Sigmoid colon (tissue), 7 donors: ENCODE results near the gene GRB10. TPM values are rescaled to one million over a fixed set of nuclear protein-coding genes. Genes with fewer than 3 reads are reported as not detected.

Experiments used
- DNase-seq: peaks from one replicate; pipeline ENCODE4 v3.0.0-alpha.2; 2019
- H3K27ac ChIP-seq, 4 donors: fragments of 200-600 bp; sonication (generic); one replicate each; pipeline ENCODE4 v1.5.1; 2016 to 2019; ENCODE audit warnings: mild to moderate bottlenecking in 1 of 4
- H3K27me3 ChIP-seq, 3 donors: fragments of 200-600 bp; sonication (generic); one replicate each; pipeline ENCODE4 v1.5.1; 2019; ENCODE audit warnings: mild to moderate bottlenecking in 1 of 3
- H3K36me3 ChIP-seq, 4 donors: fragments of 200-600 bp; sonication (generic); one replicate each; pipeline ENCODE4 v1.5.1; 2016 to 2019
- H3K4me1 ChIP-seq, 4 donors: fragments of 200-600 bp; sonication (generic); one replicate each; pipeline ENCODE4 v1.5.1; 2017 to 2019
- H3K4me3 ChIP-seq, 4 donors: fragments of 200-600 bp; sonication (generic); one replicate each; pipeline ENCODE4 v1.5.1; 2017 to 2019; ENCODE audit warnings: mild to moderate bottlenecking in 2 of 4, moderate library complexity in 1 of 4
- H3K9me3 ChIP-seq, 4 donors: fragments of 200-600 bp in 3 of 4; sonication (generic) in 3 of 4; one replicate each; pipeline versions ENCODE4 v1.5.1 to v1.6.1; 2013 to 2019
- EP300 ChIP-seq, 4 donors: sonication (generic); formaldehyde crosslinking; IDR thresholded peaks; one replicate each; pipeline ENCODE4 v1.6.1; 2017; ENCODE audit warnings: antibody characterized with exemption in 4 of 4
- POLR2A ChIP-seq, 2 donors: fragments of 450-650 bp; IDR thresholded peaks; one replicate each; pipeline ENCODE4 v1.6.1; 2016; ENCODE audit warnings: antibody characterized with exemption in 2 of 2, mild to moderate bottlenecking in 2 of 2, moderate library complexity in 2 of 2
- POLR2AphosphoS5 ChIP-seq, 4 donors: sonication (generic); formaldehyde crosslinking; IDR thresholded peaks; one replicate each; pipeline ENCODE4 v1.6.1; 2017; ENCODE audit warnings: antibody characterized with exemption in 4 of 4
- WGBS, 2 donors: extraction: QIAGEN DNeasy Blood & Tissue Kit; methylation state at CpG; one replicate each; pipeline ENCODE4 v1.1.7; 2013; 5-methylcytosine and 5-hydroxymethylcytosine counted together
- intact Hi-C: fragments of 100-400 bp; cut with DNase I; formaldehyde crosslinking; loops from one replicate; pipeline ENCODE4 v1.15.1; 2023
- polyA plus RNA-seq, 3 donors: library from polyadenylated mRNA; stranded (reverse); fragments of 200-250 nt; gene quantifications; one replicate each; pipeline ENCODE4 v1.2.3, GENCODE V29; 2013
- total RNA-seq, 4 donors: library from RNA; depleted of rRNA; stranded (reverse); fragments of >200 nt; gene quantifications; one replicate each; pipeline ENCODE4 v1.1.0, GENCODE V29; 2016
- TF ChIP-seq, protein P1 (sequence below), 4 experiments: fragments of 450-650 bp in 3 of 4; fragments of 200-600 bp in 1 of 4; IDR thresholded peaks; one replicate each; pipeline ENCODE4 v1.5.1; 2016 to 2019; ENCODE audit warnings: antibody characterized with exemption in 4 of 4, mild to moderate bottlenecking in 3 of 4, moderate library complexity in 2 of 4
- donor health status: healthy with polysubstance abuse.
- donor health status: Bipolar disorder and iron deficiency.
- donor health status: healthy.

GRB10 gene
- total and polyA plus RNA-seq, 7 donors: 2.1 to 83.6 (median 49.2) TPM

DNA sequence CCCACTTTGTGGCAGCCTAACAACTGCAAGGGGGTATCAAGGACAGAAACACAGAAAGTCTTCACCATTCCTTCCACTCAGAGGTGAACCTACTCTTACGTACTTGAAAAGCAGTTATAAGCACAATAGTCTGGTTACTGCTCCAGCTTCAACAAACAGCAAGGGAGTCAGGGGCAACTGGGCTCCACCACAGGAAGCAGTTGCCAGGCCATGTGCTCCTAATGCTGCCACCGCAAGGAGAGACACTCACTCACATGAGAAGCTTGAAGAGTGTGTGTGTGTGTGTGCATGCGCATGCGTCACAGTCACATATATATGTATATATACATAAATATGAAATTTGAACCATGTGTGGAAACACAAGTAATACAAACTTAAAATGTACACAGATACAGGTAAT is 65.5 kb downstream of the GRB10 start:
- no peaks in the 10 kb centered on the region for H3K27me3 ChIP-seq
- whole genome bisulfite sequencing, 2 donors: 91 to 94% methylated on average over 4 of the region's 4 CpGs
- H3K27ac ChIP-seq: no peak overlapping the region
- no peaks in the 10 kb centered on the region for H3K9me3 ChIP-seq
- H3K4me1 ChIP-seq: peaks cover 0 to 58% (median 46%) of the 10 kb centered on the region in 4 donors
- H3K4me3 ChIP-seq: no peak overlapping the region
- TF ChIP-seq EP300 (IDR thresholded peaks at IDR 0.05) (no peak), POLR2A (IDR thresholded peaks at IDR 0.05) (no peak), POLR2AphosphoS5 (IDR thresholded peaks at IDR 0.05) (no peak)
- TF ChIP-seq, protein P1, sequence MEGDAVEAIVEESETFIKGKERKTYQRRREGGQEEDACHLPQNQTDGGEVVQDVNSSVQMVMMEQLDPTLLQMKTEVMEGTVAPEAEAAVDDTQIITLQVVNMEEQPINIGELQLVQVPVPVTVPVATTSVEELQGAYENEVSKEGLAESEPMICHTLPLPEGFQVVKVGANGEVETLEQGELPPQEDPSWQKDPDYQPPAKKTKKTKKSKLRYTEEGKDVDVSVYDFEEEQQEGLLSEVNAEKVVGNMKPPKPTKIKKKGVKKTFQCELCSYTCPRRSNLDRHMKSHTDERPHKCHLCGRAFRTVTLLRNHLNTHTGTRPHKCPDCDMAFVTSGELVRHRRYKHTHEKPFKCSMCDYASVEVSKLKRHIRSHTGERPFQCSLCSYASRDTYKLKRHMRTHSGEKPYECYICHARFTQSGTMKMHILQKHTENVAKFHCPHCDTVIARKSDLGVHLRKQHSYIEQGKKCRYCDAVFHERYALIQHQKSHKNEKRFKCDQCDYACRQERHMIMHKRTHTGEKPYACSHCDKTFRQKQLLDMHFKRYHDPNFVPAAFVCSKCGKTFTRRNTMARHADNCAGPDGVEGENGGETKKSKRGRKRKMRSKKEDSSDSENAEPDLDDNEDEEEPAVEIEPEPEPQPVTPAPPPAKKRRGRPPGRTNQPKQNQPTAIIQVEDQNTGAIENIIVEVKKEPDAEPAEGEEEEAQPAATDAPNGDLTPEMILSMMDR (IDR thresholded peaks at IDR 0.05): no peak
- H3K36me3 ChIP-seq: no peaks in the 10 kb centered on the region
- intact Hi-C loops: no loop called here
- no peak for DNase-seq

DNA sequence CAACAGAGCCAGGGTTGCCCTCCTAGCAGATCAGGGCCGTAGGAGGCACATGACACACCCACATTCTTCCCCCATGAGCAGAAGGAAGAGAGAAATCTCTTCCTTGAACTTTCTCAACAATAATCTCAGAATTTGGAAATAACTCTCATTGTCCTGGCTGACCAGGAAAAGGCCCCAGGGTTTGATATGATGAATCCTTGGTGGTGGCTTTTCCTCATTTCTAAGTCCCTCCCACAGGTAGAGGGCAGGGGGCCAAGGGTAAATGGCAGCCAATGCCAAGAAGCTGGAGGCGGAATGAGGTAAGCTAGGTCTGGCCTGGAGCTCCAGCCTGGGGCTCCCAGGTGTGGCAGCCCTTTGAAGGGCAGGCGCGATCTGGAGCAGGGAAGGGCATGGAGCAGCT is 67.8 kb downstream of the GRB10 start:
- Histone ChIP-seq H3K27me3 (no peaks in the 10 kb centered on the region), H3K36me3 (no peaks in the 10 kb centered on the region), H3K4me3 (no peak overlapping the region), H3K9me3 (no peaks in the 10 kb centered on the region), H3K4me1 (peaks cover 0 to 59% (median 40%) of the 10 kb centered on the region in 4 donors), H3K27ac (no peak overlapping the region)
- 68 to 86% methylated on average over 4 of the region's 4 CpGs for WGBS, 2 donors
- intact Hi-C loops: no loop called here
- no peak for DNase-seq
- no peak for TF ChIP-seq POLR2A (IDR thresholded peaks at IDR 0.05)
- TF ChIP-seq POLR2AphosphoS5 (IDR thresholded peaks at IDR 0.05): no peak
- TF ChIP-seq EP300 (IDR thresholded peaks at IDR 0.05): no peak
- TF ChIP-seq, protein P1 (IDR thresholded peaks at IDR 0.05): no peak

DNA sequence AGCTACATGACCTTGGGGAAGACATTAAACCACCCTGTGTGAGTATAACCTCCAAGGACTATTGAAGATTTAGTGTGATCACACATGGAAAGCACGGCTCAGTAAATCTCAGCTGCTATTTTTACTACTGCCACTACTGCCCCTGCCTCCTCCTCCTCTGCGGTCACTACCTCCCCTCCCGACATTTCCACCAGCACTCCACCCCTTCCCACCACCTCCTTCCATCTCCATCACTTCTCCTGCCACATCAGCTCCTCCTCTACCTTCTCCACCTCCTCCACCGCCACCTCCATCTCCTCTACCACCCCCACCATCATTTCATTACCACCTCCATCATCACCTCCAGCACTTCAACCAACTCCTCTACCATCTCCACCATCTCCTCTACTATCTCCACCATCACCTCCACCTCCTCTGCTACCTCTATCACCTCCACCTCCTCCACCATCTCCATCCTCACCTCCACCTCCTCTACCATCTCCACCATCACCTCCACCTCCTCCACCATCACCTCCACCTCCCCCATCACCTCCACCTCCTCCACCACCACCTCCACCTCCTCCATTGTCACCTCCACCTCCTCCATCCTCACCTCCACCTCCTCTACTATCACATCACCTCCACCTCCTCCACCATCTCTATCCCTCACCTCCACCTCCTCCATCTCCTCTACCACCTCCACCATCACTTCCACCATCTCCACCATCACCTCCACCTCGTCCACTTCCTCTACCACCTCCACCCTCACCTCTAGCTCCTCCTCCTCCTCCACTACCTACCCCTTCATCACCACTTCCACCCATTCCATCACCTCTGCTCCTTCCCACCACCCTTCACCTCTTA is 69.4 kb downstream of the GRB10 start:
- intact Hi-C loops: no loop called here
- Histone ChIP-seq H3K36me3 (no peaks in the 10 kb centered on the region), H3K4me1 (peaks cover 0 to 53% (median 45%) of the 10 kb centered on the region in 4 donors), H3K27me3 (no peaks in the 10 kb centered on the region), H3K27ac (peak overlapping the region in 3 of 4 donors; percentile 45 to 76 (median 74)), H3K4me3 (no peak overlapping the region), H3K9me3 (no peaks in the 10 kb centered on the region)
- no peak for DNase-seq
- TF ChIP-seq POLR2AphosphoS5 (IDR thresholded peaks at IDR 0.05) (no peak), EP300 (IDR thresholded peaks at IDR 0.05) (no peak)
- TF ChIP-seq, protein P1 (IDR thresholded peaks at IDR 0.05): no peak
- WGBS, 2 donors: 72 to 87% methylated on average over 5 of the region's 5 CpGs

DNA sequence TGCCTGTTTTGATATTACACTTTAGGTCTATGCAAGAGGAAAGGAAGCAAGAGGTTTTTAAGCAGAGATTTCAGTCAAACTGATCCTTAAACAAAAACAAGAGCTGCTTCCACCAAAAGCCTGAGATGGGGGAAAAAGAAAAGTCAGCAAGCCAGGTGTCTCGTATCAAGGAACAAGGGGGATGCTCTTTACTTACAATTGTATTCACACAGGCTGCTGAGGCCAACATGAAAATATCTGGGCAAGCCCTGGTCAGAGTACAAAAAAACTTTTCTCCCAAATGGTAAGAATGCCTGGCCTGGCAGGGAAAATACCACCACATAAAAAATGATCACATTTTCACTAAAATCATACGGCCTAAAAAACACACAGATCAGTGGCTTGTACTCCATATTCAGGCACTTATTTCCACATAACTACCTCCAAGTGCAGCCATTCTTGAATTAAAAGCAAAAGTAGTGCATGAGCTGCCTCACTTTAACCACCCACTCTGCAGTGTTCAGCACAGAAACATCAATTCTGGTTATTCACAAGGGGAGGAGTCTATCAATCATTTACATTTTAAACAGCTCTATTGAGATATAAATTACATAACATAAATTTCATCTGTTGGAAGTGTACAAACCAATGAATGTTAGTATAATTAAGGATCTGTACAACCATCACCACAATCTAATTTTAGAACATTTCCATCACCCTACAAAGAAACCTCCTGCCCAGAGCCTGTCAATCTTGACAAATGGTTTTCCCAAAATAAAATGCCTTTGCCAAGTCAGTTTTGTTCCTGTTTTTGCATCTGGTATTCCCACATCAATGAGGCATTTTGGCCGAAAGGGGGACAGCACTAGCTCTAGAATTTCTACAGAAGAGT is 70.2 kb downstream of the GRB10 start:
- Histone ChIP-seq H3K4me1 (peaks cover 0 to 58% (median 53%) of the 10 kb centered on the region in 4 donors), H3K9me3 (no peaks in the 10 kb centered on the region), H3K27ac (peak overlapping the region; percentile 2 to 76 (median 60)), H3K4me3 (no peak overlapping the region), H3K27me3 (no peaks in the 10 kb centered on the region), H3K36me3 (no peaks in the 10 kb centered on the region)
- 63 to 79% methylated on average over 3 of the region's 3 CpGs for WGBS, 2 donors
- no peak for DNase-seq
- TF ChIP-seq POLR2A (IDR thresholded peaks at IDR 0.05): no peak
- TF ChIP-seq EP300 (IDR thresholded peaks at IDR 0.05): no peak
- TF ChIP-seq, protein P1 (IDR thresholded peaks at IDR 0.05): no peak
- no peak for TF ChIP-seq POLR2AphosphoS5 (IDR thresholded peaks at IDR 0.05)
- intact Hi-C loops: no loop called here
